HepG2 (cell line): ENCODE results near the gene ADCY1. TPM values are rescaled to one million over a fixed set of nuclear protein-coding genes. Genes with fewer than 3 reads are reported as not detected.
A peak's percentile ranks its signal among the peaks of the same experiment; 100 is the strongest.

Source experiments
- ARID2 ChIP-seq: sonication (generic); formaldehyde crosslinking; IDR thresholded peaks from 2 replicates; pipeline ENCODE4 v1.8.1; 2022; ENCODE audit warnings: mild to moderate bottlenecking, missing genetic modification reagents, borderline replicate concordance
- DMAP1 ChIP-seq: IDR thresholded peaks from 2 replicates; pipeline ENCODE4 v1.6.1; 2016
- GMEB2 ChIP-seq: IDR thresholded peaks from 2 replicates; pipeline ENCODE4 v1.6.1; 2016; ENCODE audit warnings: missing biosample characterization, missing genetic modification reagents, low read depth
- KDM2A ChIP-seq: sonication (generic); formaldehyde crosslinking; IDR thresholded peaks from 2 replicates; pipeline ENCODE4 v1.4.0; 2020; ENCODE audit warnings: low read depth, missing genetic modification reagents, borderline replicate concordance
- KLF6 ChIP-seq: IDR thresholded peaks from 2 replicates; pipeline ENCODE4 v1.8.0; 2016; ENCODE audit warnings: missing biosample characterization, missing genetic modification reagents
- KMT2A ChIP-seq: sonication (generic); formaldehyde crosslinking; IDR thresholded peaks from 2 replicates; pipeline ENCODE4 v1.4.0; 2020; ENCODE audit warnings: missing genetic modification reagents
- SAP130 ChIP-seq: IDR thresholded peaks from 2 replicates; pipeline ENCODE4 v1.6.1; 2016; ENCODE audit warnings: low read depth
- SNAPC2 ChIP-seq: sonication (generic); formaldehyde crosslinking; IDR thresholded peaks from 2 replicates; pipeline ENCODE4 v1.8.1; 2022; ENCODE audit warnings: mild to moderate bottlenecking, missing genetic modification reagents
- TAF1 ChIP-seq: sonication (generic); formaldehyde crosslinking; IDR thresholded peaks from 2 replicates; pipeline ENCODE4 v1.4.0; 2020; ENCODE audit warnings: missing genetic modification reagents
- THRA ChIP-seq: sonication (generic); formaldehyde crosslinking; IDR thresholded peaks from 2 replicates; pipeline ENCODE4 v1.4.0; 2020; ENCODE audit warnings: missing genetic modification reagents, borderline replicate concordance
- ZBTB14 ChIP-seq: sonication (generic); formaldehyde crosslinking; IDR thresholded peaks from 2 replicates; pipeline ENCODE4 v1.4.0; 2020; ENCODE audit warnings: missing genetic modification reagents
- ZNF225 ChIP-seq: sonication (generic); formaldehyde crosslinking; IDR thresholded peaks from 2 replicates; pipeline ENCODE4 v1.4.0; 2020; ENCODE audit warnings: mild to moderate bottlenecking, missing genetic modification reagents
- ZNF256 ChIP-seq: sonication (generic); formaldehyde crosslinking; conservative IDR thresholded peaks from 2 replicates; pipeline ENCODE4 v1.4.0; 2020; ENCODE audit warnings: missing genetic modification reagents
- ZNF501 ChIP-seq: sonication (generic); formaldehyde crosslinking; IDR thresholded peaks from 2 replicates; pipeline ENCODE4 v1.5.1; 2020; ENCODE audit warnings: mild to moderate bottlenecking, moderate library complexity, missing genetic modification reagents
- ZNF574 ChIP-seq: sonication (generic); formaldehyde crosslinking; IDR thresholded peaks from 2 replicates; pipeline ENCODE4 v1.4.0; 2020; ENCODE audit warnings: missing genetic modification reagents
- ZNF749 ChIP-seq: sonication (generic); formaldehyde crosslinking; IDR thresholded peaks from 2 replicates; pipeline ENCODE4 v1.8.0; 2022; ENCODE audit warnings: mild to moderate bottlenecking, missing genetic modification reagents, moderate library complexity, borderline replicate concordance
- ZNF800 ChIP-seq: sonication (generic); formaldehyde crosslinking; IDR thresholded peaks from 2 replicates; pipeline ENCODE4 v1.4.0; 2020; ENCODE audit warnings: missing genetic modification reagents
- ZNF878 ChIP-seq: sonication (generic); formaldehyde crosslinking; IDR thresholded peaks from 2 replicates; pipeline ENCODE4 v1.8.1; 2023; ENCODE audit warnings: mild to moderate bottlenecking, missing genetic modification reagents, moderate library complexity
- ZNF883 ChIP-seq: sonication (generic); formaldehyde crosslinking; IDR thresholded peaks from 2 replicates; pipeline ENCODE4 v1.5.1; 2020; ENCODE audit warnings: mild to moderate bottlenecking, missing genetic modification reagents; ENCODE audit errors: not compliant biosample characterization
- polyA plus RNA-seq, 8 experiments: library from polyadenylated mRNA; depleted of rRNA in 3 of 8; stranded (reverse) in 7 of 8; unstranded in 1 of 8; fragments of >200 nt; fragmentation: Illumina TruSeq in 4 of 8; extraction: Trizol in 4 of 8; gene quantifications; 2 replicates each; pipeline versions ENCODE4 v1.2.1 to v1.2.3, GENCODE V29; 2011 to 2016; ENCODE audit warnings: low read depth in 4 of 8, missing spikeins in 1 of 8, mixed read lengths in 1 of 8; ENCODE audit not compliant: insufficient read depth in 1 of 8
- total RNA-seq, 5 experiments: library from RNA; depleted of rRNA; stranded (reverse); fragments of >200 nt; fragmentation: Illumina TruSeq; extraction: Trizol; gene quantifications; 2 replicates each; pipeline ENCODE4 v1.2.3, GENCODE V29; 2016; ENCODE audit warnings: low read depth in 1 of 5

ADCY1 gene
- total and polyA plus RNA-seq, 2 of the 13 experiments (the other 11 are each of a cell fraction or from before 2014, with no cell fraction given): 0.80 to 1.2 TPM

- TF ChIP-seq ZNF574: peak; percentile 97
- peak; percentile 53; the same call in 1 of the 2 replicates for TF ChIP-seq KLF6 (CRISPR knock-in tag)
- peak; percentile 74 for TF ChIP-seq ZNF883 (CRISPR knock-in tag)
- 0 out of 2 replicates have a peak, but pooled peaks have one; percentile 40 for TF ChIP-seq ZNF501 (CRISPR knock-in tag)
- TF ChIP-seq ZNF256 (CRISPR knock-in tag): 0 out of 2 replicates have a peak, but pooled peaks have one; percentile 76
- TF ChIP-seq ZNF225 (CRISPR knock-in tag): peak; percentile 52; the same call in 1 of the 2 replicates
- peak; percentile 96; the same call in 1 of the 2 replicates for TF ChIP-seq KMT2A (CRISPR knock-in tag)
- peak; percentile 68 for TF ChIP-seq KDM2A (CRISPR knock-in tag)
- 0 out of 2 replicates have a peak, but pooled peaks have one; percentile 44 for TF ChIP-seq SNAPC2 (CRISPR knock-in tag)
- TF ChIP-seq GMEB2 (CRISPR knock-in tag): peak; percentile 53; the same call in 1 of the 2 replicates
- TF ChIP-seq DMAP1: peak; percentile 81
- TF ChIP-seq SAP130 (CRISPR knock-in tag): peak; percentile 90
- TF ChIP-seq ZNF800 (CRISPR knock-in tag): peak; percentile 58; the same call in 1 of the 2 replicates
- TF ChIP-seq TAF1: peak; percentile 60
- peak; percentile 56; the same call in 1 of the 2 replicates for TF ChIP-seq ZNF878 (CRISPR knock-in tag)
- TF ChIP-seq ZBTB14 (CRISPR knock-in tag): peak; percentile 61; the same call in 1 of the 2 replicates
- peak; percentile 50; the same call in 1 of the 2 replicates for TF ChIP-seq THRA
- peak; percentile 58; the same call in 1 of the 2 replicates for TF ChIP-seq ZNF749 (CRISPR knock-in tag)
- TF ChIP-seq ARID2 (CRISPR knock-in tag): peak; percentile 86
These were observed 194.6 kb downstream of the ADCY1 start (continued) for GRCh38 chr7:45768516-45769394.
